Fibroblast of lung (primary cell): ENCODE results near the gene HLF.

ENCODE experiments used
- CTCF ChIP-seq, 2 donors: IDR thresholded peaks in 1 of 2; conservative IDR thresholded peaks in 1 of 2; 1 replicate in 1 of 2; 2 replicates in 1 of 2; pipeline ENCODE4 v1.5.1; 2011 to 2012; ENCODE audit warnings: low read length in 2 of 2, control low read depth in 1 of 2, inconsistent platforms in 1 of 2, low read depth in 1 of 2, mild to moderate bottlenecking in 1 of 2
- EZH2 ChIP-seq: IDR thresholded peaks from 2 replicates; pipeline ENCODE4 v1.5.1; 2012; ENCODE audit warnings: low read length, control low read depth, mild to moderate bottlenecking; ENCODE audit errors: missing control alignments

- TF ChIP-seq CTCF (conservative IDR thresholded peaks at IDR 0.05 in 1 of 2, IDR thresholded peaks at IDR 0.05 in 1 of 2; ENCODE audit: low read depth in 1 of 2, low read length in 2 of 2) (no peak), EZH2 (no peak)
Observed at GRCh38 chr17:55307879-55308278, 43.1 kb downstream of the HLF start.
